ENCODE data around the gene HSPB8.
"Not testable (repeated sequence)": the region's sequence is repeated elsewhere in the genome, so short reads cannot be mapped to it uniquely, and the experiment has no call there.

HSPB8 gene

DNA sequence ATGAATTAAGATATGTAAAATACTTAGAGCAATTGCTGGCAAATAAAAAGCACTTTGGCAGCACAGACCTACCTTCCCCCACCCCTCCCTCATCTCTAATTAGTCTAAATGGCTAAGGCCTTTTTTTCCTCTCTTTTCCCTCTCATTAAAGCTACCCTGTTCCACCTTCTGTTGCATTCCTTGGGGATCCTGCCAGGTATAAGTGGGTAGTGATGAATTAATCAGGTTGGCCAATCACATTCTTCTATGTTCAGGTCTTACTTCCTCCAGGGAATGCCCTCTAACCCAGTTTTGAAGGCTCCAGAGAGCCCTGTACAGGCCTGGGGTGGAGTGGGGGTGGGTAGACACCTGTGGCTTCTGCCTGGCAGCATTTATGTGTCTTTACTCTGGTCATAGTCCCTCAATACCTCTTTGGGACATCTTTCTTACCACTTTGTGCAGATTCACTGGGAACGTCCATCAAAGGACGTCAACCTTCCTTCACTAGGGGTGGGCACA is 28.4 kb downstream of the HSPB8 start:
- DNase-seq = no peak

DNA sequence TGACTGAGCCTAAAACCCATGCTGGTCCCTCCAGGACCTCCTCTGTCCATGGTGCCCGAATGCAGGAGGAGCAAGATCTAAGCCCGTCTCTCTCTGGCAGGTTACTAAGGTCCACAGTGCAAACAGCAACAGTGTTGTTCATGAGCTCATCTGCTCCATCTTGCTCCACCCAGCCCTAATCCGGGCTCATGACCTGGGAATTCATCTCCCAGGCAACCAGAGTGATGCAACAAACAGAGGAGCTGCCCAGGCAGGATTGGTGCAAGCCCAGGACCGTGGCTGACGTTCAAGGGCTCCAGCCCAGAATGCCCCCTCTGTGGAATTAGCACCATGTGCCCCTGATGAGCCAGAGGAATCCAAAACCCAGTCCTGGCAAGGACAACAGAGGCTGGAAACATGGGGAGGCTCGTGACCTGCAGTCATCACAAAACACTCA is 29.9 kb downstream of the HSPB8 start:
- DNase-seq = peak; percentile 86

- no peak for DNase-seq
Measured at GRCh38 chr12:119211884-119212283, 33.2 kb downstream of the HSPB8 start.

GRCh38 chr12:119216084-119216483 is 37.4 kb downstream of the HSPB8 start:
- DNase-seq = no peak

DNA sequence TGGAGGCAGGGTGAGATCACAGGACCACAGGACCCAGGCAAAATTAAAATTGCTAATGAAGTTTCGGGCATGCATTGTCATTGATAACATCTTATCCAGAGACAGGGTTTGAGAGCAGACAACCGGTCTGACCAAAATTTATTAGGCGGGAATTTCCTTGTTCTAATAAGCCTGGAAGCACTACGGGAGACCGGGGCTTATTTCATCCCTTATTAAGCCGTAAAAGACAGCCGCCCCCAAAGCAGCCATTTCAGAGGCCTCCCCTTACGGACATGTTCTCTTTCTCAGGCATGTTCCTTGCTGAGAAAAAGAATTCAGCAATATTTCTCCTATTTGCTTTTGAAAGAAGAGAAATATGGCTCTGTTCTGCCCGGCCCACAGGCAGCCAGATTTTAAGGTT is 40.1 kb downstream of the HSPB8 start:
- DNase-seq = not testable (repeated sequence)

DNA sequence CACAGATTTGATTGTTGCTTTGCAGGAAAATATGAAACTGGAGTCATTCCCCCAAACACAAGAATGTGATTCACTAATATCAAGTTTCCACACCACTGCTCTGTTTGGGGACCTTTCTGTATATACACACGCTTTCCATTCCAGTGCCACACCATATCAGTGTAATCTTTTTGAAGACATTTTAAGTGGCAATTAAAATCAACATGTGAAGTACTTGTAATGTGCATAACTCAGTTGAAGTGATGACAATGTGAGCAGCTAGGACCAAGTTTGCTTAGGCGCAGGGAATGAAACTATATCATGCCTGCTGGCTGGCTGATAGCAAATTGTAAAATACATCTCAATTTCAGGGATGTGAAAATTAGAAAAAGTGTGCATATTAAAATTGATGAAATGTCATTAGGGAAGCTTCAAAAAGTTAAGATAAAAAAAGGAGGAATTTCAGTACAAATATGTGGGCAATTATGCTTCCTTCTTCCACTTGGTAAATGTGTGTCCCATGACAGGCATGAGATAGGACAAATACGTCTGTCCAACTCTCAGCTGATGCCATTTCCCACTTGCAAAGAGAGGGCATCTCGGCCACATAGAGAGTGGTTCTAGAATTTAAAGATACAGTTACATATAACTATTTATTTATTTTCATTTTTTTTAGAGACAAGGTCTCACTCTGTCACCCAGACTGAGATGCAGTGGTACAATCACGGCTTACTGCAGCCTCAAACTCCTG is 43.7 kb downstream of the HSPB8 start:
- no peak for DNase-seq

- DNase-seq = no peak
Measured at GRCh38 chr12:119225454-119225853, 46.7 kb downstream of the HSPB8 start.

DNA sequence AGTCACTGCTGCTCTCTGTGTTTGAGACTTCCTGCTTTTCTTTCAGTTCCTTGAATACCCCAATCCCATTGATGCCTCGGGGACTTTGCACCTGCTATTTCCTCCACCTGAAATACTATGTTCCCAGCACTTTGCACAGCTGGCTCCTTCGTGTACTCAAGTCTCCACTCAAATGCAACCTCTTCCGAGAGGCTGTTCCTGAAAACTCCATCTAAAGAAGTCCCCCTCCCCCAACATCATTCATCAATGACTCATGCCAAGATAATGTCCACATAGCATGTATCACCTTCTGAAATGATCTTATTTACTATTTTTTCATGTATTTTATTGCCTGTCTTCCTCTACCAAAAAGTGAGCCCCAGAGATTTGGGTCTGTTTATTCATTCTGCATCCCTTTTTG is 48.6 kb downstream of the HSPB8 start:
- DNase-seq = no peak

GRCh38 chr12:119229205-119229604 is 50.5 kb downstream of the HSPB8 start:
- no peak for DNase-seq

DNA sequence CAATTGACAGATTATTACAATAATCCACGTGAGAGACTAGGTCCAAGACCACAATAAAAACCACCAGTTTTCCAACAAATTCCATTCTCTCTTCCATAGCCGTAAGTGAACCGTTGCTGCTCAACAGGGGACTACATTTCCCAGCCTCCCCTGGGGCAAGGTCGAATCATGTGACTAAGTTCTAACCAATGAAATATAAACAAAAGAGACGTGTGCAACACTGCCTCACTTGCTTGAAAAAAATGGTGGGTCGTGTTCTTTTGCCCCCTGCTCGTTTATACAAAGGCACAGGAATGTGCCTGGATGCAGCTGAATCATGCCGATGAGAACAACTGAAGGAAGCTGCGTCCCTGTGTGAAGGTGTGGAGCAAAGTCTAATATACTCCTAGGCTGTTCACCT is 51.1 kb downstream of the HSPB8 start:
- DNase-seq = no peak

- no peak for DNase-seq
Measured at GRCh38 chr12:119230807-119231206, 52.1 kb downstream of the HSPB8 start.

DNA sequence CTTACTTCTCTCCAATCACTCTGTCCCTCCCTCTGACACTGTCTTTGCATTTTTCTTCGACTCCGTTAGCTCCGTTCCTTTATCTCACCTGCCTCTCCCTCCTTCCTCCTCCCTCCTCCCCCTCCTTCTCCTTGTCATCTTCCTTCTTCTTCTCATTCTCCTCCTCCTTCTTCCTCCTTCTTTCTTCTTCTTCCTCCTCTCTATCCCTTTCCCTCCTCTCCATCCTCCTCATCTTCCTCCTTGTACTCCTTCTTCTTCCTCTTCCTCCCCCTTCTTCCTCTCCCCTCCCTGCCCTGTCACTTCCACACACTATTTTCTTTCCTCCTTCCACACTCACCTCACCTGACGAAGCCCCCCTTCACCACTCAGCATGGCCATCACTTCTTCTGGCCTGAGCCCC is 53.0 kb downstream of the HSPB8 start:
- DNase-seq = no peak

DNA sequence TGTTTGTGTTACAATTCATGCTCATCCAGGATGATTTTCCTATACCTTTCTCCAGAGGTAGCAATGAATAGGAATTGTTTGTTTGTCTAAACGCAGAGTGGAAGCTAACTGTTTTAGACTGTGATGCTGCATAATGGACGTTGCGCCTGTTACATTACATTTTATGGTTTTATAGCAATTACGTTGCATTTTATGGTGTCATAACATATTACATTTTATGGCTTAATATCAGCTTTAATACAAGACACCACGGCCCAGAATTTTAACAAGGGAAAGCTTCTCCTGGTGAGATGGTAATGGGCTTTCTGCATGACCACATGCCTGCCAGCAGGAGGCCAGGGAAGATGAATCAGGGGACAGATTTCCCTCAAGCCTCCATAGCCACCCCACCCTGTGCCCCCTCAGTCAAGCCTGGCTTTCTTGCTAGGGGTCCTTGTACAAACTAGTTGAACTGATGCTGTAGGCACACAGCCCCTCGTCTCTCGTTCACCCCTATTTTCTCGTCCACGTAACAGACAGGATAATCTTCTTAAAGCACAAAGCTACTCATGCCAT is 56.5 kb downstream of the HSPB8 start:
- no peak for DNase-seq

- DNase-seq = no peak
Measured at GRCh38 chr12:119236372-119236771, 57.6 kb downstream of the HSPB8 start.

GRCh38 chr12:119239040-119239439 is 60.3 kb downstream of the HSPB8 start:
- no peak for DNase-seq

GRCh38 chr12:119241049-119241448 is 62.3 kb downstream of the HSPB8 start:
- no peak for DNase-seq

GRCh38 chr12:119241580-119242169 is 62.9 kb downstream of the HSPB8 start:
- no peak for DNase-seq

All from right hindlimb (tissue), 1 donor.